COLO829 (cell line): ENCODE results near the gene ESYT2.
A peak's percentile ranks its signal among the peaks of the same experiment; 100 is the strongest.

Experiments used
- DNase-seq: peaks from one replicate; pipeline ENCODE4 v3.0.0; 2012; ENCODE audit warnings: low spot score

The ESYT2 gene

GRCh38 chr7:158695726-158696452 is 133.4 kb downstream of the ESYT2 start:
- DNase-seq: peak; percentile 20

GRCh38 chr7:158695056-158695455 is 134.3 kb downstream of the ESYT2 start:
- DNase-seq: no peak

GRCh38 chr7:158694650-158695049 is 134.7 kb downstream of the ESYT2 start:
- DNase-seq: no peak

- DNase-seq: no peak
Measured at GRCh38 chr7:158689488-158689887, 139.8 kb downstream of the ESYT2 start.

- DNase-seq: no peak
Measured at GRCh38 chr7:158687406-158687805, 141.9 kb downstream of the ESYT2 start.

- no peak for DNase-seq
Measured at GRCh38 chr7:158685693-158686092, 143.6 kb downstream of the ESYT2 start.

GRCh38 chr7:158684329-158684728 is 145.0 kb downstream of the ESYT2 start:
- DNase-seq: no peak

- no peak for DNase-seq
Measured at GRCh38 chr7:158683541-158683940, 145.8 kb downstream of the ESYT2 start.

- no peak for DNase-seq
Measured at GRCh38 chr7:158682456-158682855, 146.9 kb downstream of the ESYT2 start.
